ENCODE results near the gene LRCH1. TPM values are rescaled to one million over a fixed set of nuclear protein-coding genes. Genes with fewer than 3 reads are reported as not detected.

LRCH1 gene
- total RNA-seq, 1 donor from 2014 or later: 28.0 TPM

DNA sequence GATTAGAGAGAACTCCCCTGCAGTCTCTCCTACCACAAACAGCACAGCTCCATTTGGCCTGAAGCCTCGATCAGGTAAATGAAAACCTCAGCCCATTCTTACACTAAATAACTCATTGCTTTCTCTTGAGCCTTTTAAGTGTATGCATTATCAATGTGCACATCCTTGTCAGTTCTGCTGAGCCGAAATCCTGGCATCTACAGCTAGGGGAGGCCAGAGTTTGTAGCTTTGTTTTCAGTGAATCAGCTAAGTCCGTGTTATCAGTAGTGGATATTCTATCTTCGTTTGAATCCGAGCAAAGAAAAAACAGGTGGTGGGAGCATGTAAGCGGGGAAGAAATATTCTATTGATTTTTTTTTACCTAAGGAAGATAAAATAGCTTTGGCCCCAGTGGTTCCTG, 159.6 kb downstream of the LRCH1 start:
- DNase-seq: no peak

DNA sequence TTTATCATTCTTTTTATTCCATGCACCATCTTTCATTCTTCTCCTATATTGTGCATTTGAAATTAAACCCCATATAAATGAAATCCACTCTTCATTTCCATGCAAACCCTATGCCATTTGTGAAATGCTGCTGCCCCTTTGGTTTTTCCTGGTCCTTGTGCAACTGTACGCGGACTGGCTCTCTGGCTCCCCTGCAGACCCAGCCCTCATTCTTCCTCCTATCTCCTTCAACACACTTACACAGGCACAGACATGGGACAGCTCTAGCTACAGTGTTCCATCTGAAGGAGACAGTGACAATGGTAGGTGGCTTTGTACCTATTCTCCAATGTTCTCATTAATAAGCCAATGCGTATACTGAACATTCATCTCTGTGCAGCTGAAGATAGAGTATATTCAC, 162.4 kb downstream of the LRCH1 start:
- no peak for DNase-seq

DNA sequence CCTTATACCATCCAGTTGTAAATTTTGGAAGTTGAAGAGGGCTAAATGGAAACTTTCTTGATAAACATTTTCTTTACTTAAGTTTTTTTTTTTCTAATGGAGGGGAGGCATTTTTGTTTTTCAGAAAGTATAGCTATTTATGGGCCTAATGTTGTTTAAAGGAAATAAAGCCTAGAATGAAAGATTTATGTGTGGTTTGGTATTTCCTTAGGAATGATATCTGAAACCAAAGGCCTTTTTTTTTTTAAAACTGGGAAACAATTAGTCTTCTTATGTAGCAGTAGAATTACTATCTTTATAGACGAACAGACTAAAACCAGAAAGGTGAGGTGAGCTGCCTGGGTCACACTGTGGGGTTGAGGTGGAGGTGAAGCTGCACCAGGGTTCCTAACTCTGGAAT, 163.9 kb downstream of the LRCH1 start:
- DNase-seq: no peak

DNA sequence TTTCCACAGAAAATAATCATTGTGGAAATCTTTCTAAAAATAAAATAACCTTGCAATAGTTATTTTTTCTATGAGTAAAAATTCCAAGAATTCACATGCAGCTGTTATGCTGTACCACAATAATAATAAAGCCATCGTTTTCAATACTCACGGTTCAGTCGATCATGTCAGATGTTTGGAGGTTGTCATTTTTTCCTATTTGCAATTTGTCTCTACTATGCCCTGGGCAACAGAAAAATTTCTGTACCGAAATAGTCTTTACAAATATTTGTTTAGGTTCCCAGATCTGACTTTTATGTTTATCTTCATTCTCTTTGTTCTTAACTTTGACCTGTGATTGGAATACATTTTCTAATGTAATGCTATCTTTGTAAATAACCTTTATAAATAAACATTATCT, 164.3 kb downstream of the LRCH1 start:
- no peak for DNase-seq

DNA sequence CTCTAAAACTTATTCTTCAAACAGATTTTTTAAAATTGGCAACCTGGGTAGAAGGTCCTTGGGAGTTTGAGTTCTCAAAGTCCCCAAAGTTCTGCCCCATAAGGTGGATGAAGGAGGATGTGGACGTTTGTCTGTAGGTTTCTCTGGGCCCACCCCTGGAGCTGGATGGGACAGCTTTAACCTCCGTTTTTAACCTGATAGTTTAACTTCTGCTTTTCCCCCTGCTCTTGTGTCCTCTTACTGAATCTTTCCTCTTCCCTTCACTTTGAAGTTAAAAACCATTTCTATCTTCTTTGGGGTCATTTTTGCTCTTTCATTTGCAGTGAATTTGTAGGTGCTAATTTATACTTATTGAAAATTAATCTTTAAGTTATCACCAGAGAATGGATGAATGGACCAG, 164.9 kb downstream of the LRCH1 start:
- DNase-seq: no peak

DNA sequence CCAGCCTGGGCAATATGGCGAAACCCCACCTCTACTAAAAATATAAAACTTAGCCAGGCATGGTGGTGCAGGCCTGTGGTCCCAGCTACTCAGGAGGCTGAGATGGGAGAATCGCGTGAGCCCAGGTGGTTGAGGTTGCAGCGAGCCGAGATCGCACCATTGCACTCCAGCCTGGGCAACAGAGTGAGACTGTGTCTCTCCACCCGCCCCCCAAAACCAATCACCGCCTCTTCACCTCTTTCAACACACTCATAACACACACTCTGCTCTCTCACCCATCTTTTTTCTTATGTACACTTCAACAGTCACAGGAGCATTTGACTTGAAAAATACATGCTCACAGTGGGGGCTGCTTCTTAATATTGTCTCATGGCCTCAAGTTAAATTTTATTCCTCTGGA, 167.2 kb downstream of the LRCH1 start:
- DNase-seq: no peak

DNA sequence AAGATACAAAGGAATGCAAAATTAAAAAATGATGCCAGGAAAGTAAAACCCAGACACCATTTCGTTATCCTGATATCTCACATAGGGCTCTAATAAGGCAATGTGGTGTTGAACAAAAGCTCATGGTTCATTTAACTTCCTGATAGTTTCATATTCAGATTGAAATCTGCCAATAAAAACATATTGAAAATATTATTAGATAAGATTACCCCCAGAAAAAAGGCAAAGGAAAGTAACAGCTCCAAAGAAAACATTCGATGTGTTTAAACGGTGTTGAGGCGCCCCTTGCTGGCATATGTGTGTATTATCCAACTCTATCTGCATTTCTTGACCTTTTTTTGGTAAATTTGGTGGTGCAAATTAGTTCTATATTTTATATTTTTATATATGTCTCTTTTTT, 168.1 kb downstream of the LRCH1 start:
- DNase-seq: peak; percentile 79

DNA sequence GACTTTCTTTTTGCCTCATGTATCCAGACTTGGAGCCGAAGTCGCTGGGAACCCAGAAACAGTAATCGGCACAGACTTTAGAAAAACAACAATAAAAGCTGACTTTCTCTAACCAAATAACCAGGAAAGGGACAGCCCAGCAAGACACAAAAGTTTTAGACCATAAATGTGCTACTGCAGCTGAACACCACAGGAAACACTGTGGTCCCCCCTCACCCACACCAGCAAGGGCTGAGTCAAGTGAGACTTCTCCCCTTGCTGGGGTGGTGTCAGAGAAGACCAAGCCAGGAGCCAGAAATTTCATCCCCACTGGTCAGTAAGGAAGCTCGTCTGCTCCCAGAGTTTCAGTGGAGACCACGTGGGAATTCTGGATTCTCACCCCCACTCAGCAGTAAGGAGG, 173.4 kb downstream of the LRCH1 start:
- DNase-seq: no peak

DNA sequence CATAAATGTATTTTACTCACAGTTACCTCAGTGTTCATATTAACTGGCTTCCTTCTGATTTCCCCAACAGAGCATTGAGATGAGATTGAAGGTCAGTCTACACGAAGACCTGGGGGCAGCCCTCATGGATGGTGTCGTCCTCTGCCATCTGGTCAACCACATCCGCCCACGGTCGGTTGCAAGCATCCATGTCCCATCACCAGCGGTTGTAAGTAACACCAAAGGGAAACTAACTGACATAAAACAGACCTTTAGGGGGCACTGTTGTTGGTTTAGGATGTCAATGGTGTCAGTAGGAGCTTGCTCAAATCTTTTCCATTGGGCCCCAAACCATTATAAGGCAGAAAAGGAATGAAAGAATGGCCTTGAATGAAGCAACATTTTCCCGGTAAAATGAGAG, 175.8 kb downstream of the LRCH1 start:
- no peak for DNase-seq

DNA sequence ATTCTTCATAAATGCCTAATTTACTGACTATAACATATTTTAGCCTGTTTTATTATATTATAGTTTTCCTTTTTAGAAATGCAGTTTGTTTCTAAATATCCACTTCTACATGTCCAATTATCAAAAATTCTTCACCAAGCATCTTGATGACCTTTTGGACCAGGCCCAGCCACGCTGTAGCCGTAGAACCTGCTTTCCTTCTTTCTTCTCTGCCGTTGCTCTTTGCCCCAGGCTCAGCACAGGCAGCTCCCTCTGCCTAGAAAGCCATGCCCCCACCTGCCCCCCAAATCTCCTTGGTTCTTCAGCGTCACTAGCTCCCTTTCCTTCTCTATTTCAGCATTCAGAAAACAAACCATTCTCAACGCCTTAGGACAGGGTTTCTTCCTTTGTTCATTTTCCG, 178.6 kb downstream of the LRCH1 start:
- no peak for DNase-seq

DNA sequence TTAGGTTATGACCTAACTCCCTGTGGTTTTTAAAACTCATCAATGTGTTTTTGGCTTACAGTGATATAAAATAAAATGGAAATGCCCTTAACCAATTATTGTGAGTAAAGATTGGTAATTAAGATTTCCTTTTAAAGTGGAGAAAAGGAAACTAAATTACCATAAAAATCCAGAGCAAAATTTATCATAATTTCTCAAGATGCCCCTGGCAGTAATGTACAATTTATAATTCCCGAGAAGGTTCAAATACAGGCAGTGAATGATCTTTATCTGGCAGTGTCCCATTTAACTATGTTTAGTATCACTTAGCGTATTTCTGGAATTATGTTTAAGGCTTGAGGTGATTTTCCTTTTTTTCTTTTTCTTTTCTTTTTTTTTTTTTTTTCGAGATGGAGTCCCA, 182.5 kb downstream of the LRCH1 start:
- DNase-seq: no peak

DNA sequence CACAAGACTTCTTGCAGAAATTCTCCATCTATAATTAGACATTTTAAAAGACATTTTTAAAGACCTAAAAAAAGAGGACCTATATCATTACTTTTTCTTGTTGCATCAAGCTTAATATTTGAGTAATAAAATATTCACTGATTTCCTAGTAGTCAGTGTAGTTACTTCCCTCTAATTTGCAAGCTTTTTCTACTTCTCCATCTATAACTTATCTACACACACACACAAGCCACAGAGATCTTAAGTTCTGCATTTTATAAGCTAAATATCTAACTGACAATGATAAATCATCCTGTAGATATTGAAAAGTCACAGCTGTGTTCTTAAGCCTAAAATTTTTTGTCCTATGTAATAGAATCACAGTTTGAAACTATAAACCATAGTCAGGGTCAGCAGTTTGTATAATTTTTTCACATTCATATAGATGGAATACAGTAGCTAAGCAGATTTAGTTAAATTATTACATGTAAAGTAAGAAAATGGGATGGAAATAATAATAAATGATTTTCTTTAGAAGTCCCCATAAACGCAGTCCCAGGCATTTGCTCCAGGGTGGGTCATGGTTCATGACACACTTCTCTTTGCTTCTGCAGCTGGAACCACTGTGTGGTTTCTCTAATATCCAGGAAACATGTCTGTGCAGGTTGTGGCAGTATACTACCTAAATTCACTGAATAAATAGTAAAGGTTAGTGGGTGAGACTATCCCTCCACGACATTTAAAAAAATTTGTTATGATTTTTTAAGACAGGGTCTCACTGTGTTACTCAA, 183.8 kb downstream of the LRCH1 start:
- DNase-seq: no peak

DNA sequence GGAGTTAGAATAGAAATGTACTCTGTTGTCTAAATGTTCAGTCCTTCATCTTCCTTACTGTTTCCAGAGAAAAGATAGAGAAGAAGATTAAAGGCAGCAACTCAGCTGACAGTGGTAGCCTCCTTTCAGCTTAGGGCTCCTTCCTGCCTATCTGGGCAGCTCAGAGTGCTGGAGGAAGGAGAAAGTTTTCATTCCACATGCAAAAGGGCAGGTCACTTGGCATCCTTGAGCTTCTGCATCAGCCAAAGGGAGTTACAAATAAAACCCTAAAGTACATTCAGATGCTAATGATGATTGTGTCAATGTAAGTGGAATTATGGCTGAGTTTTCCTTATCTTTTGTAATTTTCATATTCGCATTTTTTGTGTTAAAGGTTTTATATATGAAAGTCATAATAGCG, 185.1 kb downstream of the LRCH1 start:
- no peak for DNase-seq

DNA sequence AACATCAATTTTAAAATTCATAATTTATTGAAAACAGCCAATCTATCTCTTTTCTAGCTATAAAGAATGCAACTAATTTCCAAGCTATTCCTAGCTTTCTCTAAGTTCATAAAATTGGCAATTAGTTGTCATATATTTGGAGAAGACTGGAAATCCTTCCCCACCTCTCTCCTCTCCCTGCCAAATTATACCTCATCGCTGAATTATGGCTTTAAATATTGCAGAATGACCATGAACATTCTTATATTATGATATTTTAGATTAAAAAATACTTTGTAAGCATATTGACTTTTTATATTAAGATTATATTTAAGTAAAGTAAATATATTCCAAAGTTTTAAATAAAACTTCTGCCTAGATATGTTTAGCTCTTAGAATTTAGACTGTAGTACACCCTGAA, 185.8 kb downstream of the LRCH1 start:
- DNase-seq: no peak

DNA sequence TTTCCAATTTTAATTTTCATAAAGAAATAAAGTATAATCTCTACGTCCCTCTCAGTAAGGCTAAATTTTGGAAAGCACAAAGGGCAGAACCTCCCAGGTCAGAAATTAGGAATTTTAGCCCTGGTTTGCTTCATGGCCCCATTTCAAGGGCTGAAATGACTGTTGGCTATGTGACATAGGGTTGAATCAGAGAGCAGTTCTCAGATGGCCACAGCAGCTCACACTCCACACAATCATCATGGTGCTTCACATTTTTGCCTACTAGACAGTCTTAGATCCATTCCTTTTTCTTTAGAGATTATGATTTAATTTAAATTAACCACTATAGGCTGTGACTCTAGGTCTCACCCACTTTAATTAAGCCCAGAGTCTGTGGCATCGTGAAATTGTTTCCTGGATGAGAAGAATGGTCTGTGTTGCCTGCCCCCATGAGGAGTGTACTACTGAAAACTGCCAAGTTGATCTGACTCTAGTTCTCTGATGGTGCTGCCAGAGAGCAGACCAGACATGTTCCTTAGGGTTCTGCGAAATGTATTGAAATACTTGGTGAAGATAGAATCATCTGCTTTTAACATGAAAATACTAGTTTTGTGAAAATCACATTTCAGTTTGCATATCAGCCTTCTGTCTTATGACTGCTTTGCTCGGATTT, 186.6 kb downstream of the LRCH1 start:
- DNase-seq: no peak

DNA sequence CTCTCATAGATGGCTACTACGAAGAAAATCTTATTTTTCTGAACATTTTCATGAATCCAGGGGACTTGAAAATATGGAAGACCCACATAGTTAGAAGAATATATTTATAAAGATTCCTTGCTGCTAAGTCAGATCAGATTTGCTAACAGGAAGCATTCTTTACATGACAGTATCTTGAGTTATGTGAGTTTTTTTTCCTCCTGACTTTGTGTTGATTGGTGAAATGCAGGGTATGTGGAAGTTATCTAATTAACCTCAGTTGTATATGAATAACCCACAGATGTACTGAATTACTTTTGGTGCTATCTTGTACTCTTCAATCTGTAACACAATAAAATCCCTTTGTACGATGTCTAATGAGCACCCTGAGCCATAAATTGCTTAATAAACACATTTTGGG, 190.2 kb downstream of the LRCH1 start:
- no peak for DNase-seq

DNA sequence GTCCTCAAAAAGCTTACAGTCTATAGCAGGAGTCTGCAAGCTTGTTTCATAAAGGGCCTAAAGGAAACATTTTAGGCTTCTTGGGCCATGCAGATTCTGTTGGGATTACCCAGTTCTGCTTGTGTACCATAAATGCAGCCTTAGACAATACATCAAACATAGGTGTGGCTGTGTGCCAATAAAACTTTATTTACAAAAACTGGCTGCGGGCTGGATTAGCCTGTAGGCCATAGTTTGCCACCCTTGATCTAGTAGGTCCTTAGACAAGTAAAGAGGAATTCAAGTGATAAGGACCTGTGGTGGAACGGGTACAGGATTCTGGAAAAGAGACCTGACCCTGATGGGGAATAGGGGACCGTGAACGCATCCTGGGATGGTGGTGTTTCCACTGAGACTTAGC, 192.1 kb downstream of the LRCH1 start:
- no peak for DNase-seq

DNA sequence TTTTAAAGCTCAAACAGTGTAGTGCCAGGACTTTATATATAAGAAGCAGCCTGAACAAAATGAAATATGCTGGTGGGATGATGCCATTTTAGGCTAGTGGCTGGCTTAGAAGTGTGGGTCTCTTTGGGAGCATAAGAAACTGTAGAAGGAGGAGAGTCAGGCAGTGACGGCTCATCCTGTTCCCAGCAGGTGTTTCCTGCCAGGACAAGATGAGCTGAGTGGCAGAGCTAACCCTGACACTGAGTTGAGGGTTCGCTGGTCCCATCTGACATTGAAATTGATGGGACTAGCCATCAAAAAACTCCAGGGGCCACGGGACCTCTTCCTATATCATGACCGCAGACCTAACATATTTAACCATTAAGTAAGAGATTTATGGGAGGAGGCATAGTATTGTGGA, 192.7 kb downstream of the LRCH1 start:
- no peak for DNase-seq

DNA sequence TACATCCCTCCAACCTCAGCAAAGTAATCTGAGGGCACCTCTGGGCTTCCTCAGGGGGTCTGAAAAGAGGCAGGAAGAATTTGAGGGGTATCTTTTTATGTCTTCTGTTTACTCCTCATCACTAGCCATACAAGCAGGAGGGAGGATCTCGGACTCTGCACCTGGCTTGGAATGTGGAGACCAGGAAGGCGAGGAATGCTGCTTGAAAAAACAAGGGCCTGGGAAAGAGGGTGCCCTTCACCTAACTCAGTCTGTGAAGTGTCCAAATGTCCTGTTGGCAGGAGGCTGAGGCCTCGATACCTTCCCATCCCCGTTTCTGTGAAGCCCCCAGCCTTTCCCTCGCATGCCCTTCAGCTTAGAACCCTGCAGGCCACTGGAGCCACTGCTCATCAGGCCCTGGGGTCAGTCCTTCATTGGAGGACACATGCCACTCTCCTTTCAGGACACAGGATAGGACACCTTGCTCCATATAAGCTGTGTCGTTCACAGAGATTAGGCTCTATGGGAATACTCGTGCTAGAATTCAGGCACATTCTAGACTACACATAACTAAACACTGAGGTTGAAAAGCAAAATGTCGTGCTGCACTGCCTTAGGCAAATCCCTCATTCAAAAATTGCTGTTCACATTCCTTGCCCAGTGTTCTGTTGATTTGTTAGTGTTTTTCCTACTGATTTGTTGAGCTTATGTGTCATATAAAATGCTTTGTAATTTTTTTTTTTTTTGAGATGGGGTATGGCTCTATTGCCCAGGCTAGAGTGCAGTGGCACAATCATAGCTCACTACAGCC, 194.3 kb downstream of the LRCH1 start:
- no peak for DNase-seq

DNA sequence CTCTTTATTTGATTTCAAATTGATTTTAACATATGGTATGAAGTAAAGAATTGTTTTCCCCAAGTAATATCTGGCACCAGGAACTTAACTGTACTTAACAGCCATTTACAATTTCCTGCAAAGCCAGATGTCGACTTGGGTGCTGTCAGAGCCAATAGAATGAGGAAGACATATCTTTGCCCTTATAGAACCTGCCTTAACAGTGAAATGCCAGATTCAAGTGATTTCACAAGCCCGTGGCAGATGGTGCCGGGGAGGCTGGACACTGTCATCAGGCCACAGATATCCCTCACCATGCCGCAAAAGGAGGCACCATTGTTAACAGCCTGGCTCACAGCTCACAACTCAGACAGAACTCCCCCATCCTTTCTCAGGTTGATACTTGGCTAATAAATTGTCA, 195.3 kb downstream of the LRCH1 start:
- DNase-seq: no peak

DNA sequence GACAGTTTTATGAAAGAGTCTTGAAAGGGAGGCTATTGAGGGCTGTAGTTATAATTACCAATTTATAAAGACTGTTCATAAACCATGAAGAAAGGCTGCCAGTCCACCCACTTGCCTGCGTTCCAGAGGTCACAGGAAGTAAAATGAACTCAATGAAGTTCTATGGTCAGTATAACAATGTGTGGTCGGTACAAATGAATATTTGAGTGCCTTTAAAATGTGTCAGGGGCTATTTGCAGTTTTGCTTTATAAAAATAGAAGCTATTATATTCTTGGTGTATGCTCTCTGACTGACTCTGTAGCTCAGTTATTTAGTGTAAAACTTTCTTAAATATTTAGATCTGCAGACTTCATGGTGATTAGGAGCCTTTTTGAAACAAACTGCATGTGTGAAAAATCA, 197.0 kb downstream of the LRCH1 start:
- DNase-seq: no peak

DNA sequence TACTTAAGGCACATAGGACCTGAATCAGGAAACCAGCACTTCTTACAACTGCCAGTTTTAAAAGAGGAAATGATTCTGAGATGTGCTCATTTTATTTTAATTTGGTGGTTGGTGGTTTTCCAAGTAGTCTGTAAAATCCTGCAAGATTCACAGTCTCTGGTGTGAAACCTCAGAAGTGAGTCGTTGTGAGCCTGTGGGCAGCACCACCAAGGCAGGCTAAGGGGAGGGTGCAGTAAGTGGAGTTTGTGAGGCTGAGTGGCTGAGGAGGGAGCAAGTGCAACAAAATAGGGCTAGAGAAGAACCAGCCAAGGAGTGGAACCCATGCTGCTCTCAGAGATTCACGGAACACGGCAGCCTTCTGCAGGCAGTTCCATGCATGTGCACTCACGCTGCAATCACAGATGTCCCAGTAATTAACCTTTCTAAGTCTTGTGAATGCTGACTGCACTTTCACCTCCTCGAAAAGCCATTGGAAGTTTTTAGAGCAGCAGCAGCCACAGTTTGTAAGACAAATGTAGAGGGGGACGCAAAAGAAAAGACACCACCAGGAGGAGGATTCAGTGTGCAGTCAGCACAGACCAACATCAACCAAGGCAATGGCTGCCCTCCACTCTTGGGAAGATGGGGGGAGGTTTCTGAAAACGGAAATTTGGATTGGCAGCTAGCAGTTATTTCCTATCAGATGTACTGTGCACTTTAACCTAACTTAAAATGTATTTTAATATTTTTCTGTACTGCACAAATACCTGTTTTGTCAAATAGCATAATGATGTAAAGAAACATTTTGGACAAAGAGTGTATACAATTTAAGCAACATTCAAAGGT, 199.1 kb downstream of the LRCH1 start:
- no peak for DNase-seq

DNA sequence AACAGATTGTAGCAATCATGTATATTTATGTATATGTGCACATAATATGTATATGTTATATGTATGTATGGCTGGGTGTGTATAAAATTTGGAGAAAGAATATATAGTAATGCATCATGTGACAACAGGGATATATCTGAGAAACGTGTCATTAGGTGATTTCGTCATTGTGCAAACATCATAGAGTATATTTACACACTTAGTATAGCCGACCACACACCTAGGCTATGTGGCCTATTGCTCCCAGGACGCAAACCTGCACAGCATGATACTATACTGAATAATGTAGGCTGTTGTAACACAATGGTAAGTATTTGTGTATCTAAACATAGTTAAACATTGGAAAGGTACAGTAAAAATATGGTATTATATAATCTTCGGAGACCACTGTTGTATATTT, 200.2 kb downstream of the LRCH1 start:
- DNase-seq: no peak

Data from tongue (tissue), 2 donors.